Muscle of leg (tissue), 11 donors: ENCODE data around the gene TBC1D22A. TPM values are rescaled to one million over a fixed set of nuclear protein-coding genes. Genes with fewer than 3 reads are reported as not detected.
"Not testable (repeated sequence)": the region's sequence is repeated elsewhere in the genome, so short reads cannot be mapped to it uniquely, and the experiment has no call there.

Source experiments
- DNase-seq: peaks from one replicate; pipeline ENCODE4 v3.0.0; 2013
- H3K27ac ChIP-seq: one replicate; pipeline ENCODE4 v1.5.1; 2013; ENCODE audit warnings: mild to moderate bottlenecking, low read length, control low read depth
- H3K27me3 ChIP-seq: one replicate; pipeline ENCODE4 v1.6.1; 2013; ENCODE audit warnings: low read length; ENCODE audit not compliant: control insufficient read depth, insufficient read depth
- H3K36me3 ChIP-seq: one replicate; pipeline ENCODE4 v1.6.1; 2013; ENCODE audit warnings: low read length; ENCODE audit not compliant: control insufficient read depth, insufficient read depth
- H3K4me1 ChIP-seq: one replicate; pipeline ENCODE4 v1.6.1; 2013; ENCODE audit warnings: low read length; ENCODE audit not compliant: control insufficient read depth, insufficient read depth
- H3K4me3 ChIP-seq: one replicate; pipeline ENCODE4 v1.5.1; 2013; ENCODE audit warnings: low read length, control low read depth
- H3K9me3 ChIP-seq: replicated peaks from 2 replicates; pipeline ENCODE4 v1.6.1; 2013; ENCODE audit warnings: low read depth, low read length; ENCODE audit not compliant: control insufficient read depth
- WGBS: methylation state at CpG from one replicate; pipeline ENCODE4 v1.1.5; 2013; ENCODE audit warnings: missing lambda C conversion rate; ENCODE audit not compliant: insufficient coverage; 5-methylcytosine and 5-hydroxymethylcytosine counted together
- polyA plus RNA-seq, 8 donors: library from polyadenylated mRNA; unstranded; fragments of 120-200 nt; gene quantifications; one replicate each; pipeline versions ENCODE4 v1.2.1 to v1.2.3, GENCODE V29; 2013; ENCODE audit warnings: inconsistent platforms in 1 of 8, low replicate concordance in 1 of 8; ENCODE audit not compliant: insufficient read length in 8 of 8, insufficient read depth in 1 of 8
- total RNA-seq: library from RNA; stranded (reverse); fragments of 120-200 nt; gene quantifications from one replicate; pipeline ENCODE4 v1.2.4, GENCODE V29; 2013

The TBC1D22A gene
- total and polyA plus RNA-seq, 9 donors: 8.0 to 16.9 (median 15.6) TPM

- no peak for DNase-seq
- H3K4me3 ChIP-seq: no peak overlapping the region
- H3K36me3 ChIP-seq: no peaks in the 10 kb centered on the region
- no peaks in the 10 kb centered on the region for H3K27me3 ChIP-seq
- whole genome bisulfite sequencing: 75% methylated on average over 8 of the region's 9 CpGs
- peaks cover 22% of the 10 kb centered on the region for H3K4me1 ChIP-seq
- no peaks in the 10 kb centered on the region for H3K9me3 ChIP-seq
- no peak overlapping the region for H3K27ac ChIP-seq
Observed at GRCh38 chr22:46780453-46780852, 18.0 kb downstream of the TBC1D22A start.

DNA sequence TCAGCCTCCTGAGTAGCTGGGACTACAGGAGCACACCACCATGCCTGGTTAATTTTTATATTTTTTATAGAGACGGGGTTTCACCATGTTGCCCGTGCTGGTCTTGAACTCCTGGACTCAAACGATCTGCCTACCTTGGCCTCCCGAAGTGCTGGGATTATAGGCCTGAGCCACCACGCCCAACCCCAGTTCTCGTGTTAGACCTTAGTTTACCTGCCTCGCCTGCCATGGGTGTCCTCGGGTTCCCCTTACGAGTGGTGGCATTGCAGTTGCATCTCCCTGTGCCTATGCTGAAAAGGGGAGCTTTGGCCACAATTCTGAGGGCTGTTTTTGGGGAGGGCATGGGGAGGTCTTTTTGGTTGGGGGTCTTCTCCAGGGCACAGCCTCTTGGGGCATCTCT lies 18.8 kb downstream of the TBC1D22A start:
- WGBS: 96% methylated on average over 7 of the region's 9 CpGs
- Histone ChIP-seq H3K4me1 (peaks cover 14% of the 10 kb centered on the region), H3K36me3 (no peaks in the 10 kb centered on the region), H3K27me3 (no peaks in the 10 kb centered on the region), H3K27ac (no peak overlapping the region), H3K4me3 (no peak overlapping the region), H3K9me3 (no peaks in the 10 kb centered on the region)
- no peak for DNase-seq

- not testable (repeated sequence) for H3K9me3 ChIP-seq, H3K36me3 ChIP-seq, H3K4me3 ChIP-seq, H3K27me3 ChIP-seq, H3K27ac ChIP-seq, DNase-seq, H3K4me1 ChIP-seq
- WGBS: no CpG with 5 or more reads among the region's 10 CpGs
Observed at GRCh38 chr22:46782200-46782599, 19.8 kb downstream of the TBC1D22A start.

DNA sequence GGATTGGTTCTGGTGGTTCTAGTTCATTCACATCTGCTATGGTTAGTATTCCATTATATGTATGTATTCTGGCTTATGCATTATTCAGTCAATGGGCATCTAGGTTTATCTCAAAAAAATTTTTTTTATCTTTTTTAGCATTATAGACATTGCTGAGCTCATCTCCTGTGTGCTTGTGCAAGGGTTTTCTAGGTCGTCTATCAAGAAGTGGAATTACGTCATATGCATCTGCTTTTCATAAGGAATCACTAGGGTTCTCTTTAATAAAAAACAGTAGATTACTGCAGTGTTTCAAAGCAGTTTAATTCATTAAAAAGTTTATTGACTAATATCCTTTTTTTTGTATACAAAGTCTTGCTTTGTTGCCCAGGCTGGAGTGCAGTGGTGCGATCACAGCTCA lies 21.3 kb downstream of the TBC1D22A start:
- no peak for DNase-seq
- no peak overlapping the region for H3K27ac ChIP-seq
- H3K4me3 ChIP-seq: no peak overlapping the region
- no peaks in the 10 kb centered on the region for H3K27me3 ChIP-seq
- 100% methylated on average over 1 of the region's 3 CpGs for WGBS
- H3K4me1 ChIP-seq: no peaks in the 10 kb centered on the region
- no peaks in the 10 kb centered on the region for H3K36me3 ChIP-seq
- H3K9me3 ChIP-seq: no peaks in the 10 kb centered on the region

GRCh38 chr22:46788441-46789172 lies 26.2 kb downstream of the TBC1D22A start:
- H3K27me3 ChIP-seq: no peaks in the 10 kb centered on the region

GRCh38 chr22:46789992-46790391 lies 27.5 kb downstream of the TBC1D22A start:
- DNase-seq: no peak
- 87% methylated on average over 4 of the region's 10 CpGs for WGBS
- no peak overlapping the region for H3K27ac ChIP-seq

More at GRCh38 chr22:46788441-46789172, 26.2 kb downstream of the TBC1D22A start:
- 82% methylated on average over 4 of the region's 9 CpGs for WGBS
- Histone ChIP-seq H3K36me3 (peaks cover 4% of the 10 kb centered on the region), H3K27ac (no peak overlapping the region), H3K4me3 (no peak overlapping the region), H3K4me1 (peaks cover 2% of the 10 kb centered on the region), H3K9me3 (no peaks in the 10 kb centered on the region)
- DNase-seq: no peak

DNA sequence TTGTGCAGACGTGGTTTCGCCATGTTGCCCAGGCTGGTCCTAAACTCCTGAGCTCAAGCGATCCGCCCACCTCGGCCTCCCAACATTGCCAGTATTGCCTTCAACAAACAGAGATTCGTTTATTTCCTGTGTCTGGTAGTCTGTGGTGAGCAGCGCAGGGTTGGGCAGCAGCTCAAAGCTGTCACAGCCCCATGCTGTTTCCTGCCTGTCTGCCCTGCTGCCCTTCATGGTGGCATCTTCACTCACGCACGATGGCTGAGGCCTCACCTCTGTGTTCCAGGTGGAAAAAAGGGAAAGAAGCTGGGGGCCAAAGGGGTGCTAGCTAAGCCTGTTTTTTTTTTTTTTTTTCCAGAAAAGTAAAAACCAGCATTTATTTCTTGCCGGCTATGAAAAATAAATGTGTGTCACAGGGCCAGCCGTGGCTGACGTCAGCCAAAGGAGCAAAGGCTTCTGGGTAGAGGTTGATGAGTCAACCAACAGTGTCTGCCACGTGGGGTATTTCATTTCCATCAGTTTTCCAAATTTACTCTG lies 28.8 kb downstream of the TBC1D22A start:
- no peak overlapping the region for H3K4me3 ChIP-seq
- peak overlapping the region; percentile 25 for H3K27ac ChIP-seq
- 42% methylated on average over 2 of the region's 13 CpGs for WGBS
- peaks cover 9% of the 10 kb centered on the region for H3K4me1 ChIP-seq
- no peaks in the 10 kb centered on the region for H3K27me3 ChIP-seq
- no peaks in the 10 kb centered on the region for H3K9me3 ChIP-seq
- DNase-seq: peak; percentile 45
- peaks cover 22% of the 10 kb centered on the region for H3K36me3 ChIP-seq

More at GRCh38 chr22:46789992-46790391, 27.5 kb downstream of the TBC1D22A start:
- H3K27me3 ChIP-seq: no peaks in the 10 kb centered on the region
- H3K36me3 ChIP-seq: peaks cover 15% of the 10 kb centered on the region
- no peak overlapping the region for H3K4me3 ChIP-seq
- no peaks in the 10 kb centered on the region for H3K9me3 ChIP-seq
- H3K4me1 ChIP-seq: peaks cover 9% of the 10 kb centered on the region

GRCh38 chr22:46792061-46792796 lies 29.8 kb downstream of the TBC1D22A start:
- WGBS: 75% methylated on average over 6 of the region's 20 CpGs
- no peak for DNase-seq
- no peak overlapping the region for H3K4me3 ChIP-seq
- H3K27ac ChIP-seq: no peak overlapping the region
- peaks cover 13% of the 10 kb centered on the region for H3K4me1 ChIP-seq
- H3K27me3 ChIP-seq: no peaks in the 10 kb centered on the region
- H3K9me3 ChIP-seq: no peaks in the 10 kb centered on the region
- H3K36me3 ChIP-seq: peaks cover 27% of the 10 kb centered on the region

- no peak for DNase-seq
- no peak overlapping the region for H3K4me3 ChIP-seq
- WGBS: 89% methylated on average over 3 of the region's 8 CpGs
- no peak overlapping the region for H3K27ac ChIP-seq
- no peaks in the 10 kb centered on the region for H3K9me3 ChIP-seq
- H3K36me3 ChIP-seq: peaks cover 31% of the 10 kb centered on the region
- no peaks in the 10 kb centered on the region for H3K27me3 ChIP-seq
- H3K4me1 ChIP-seq: peaks cover 13% of the 10 kb centered on the region
Observed at GRCh38 chr22:46792841-46793261, 30.4 kb downstream of the TBC1D22A start.

DNA sequence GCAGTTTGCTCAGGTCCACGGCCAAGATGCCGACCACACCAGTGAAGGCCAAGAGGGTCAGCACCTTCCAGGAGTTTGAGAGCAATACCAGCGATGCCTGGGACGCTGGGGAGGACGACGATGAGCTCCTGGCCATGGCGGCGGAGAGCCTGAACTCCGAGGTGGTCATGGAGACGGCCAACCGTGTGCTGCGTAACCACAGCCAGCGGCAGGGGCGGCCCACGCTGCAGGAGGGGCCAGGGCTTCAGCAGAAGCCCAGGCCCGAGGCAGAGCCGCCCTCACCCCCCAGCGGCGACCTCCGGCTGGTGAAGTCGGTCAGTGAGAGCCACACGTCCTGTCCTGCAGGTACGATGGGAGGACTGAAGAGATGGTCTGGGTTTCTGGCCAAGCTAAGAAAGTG lies 31.0 kb downstream of the TBC1D22A start:
- WGBS: 93% methylated on average over 23 of the region's 23 CpGs

More for the DNA sequence above, 31.0 kb downstream of the TBC1D22A start:
- H3K4me1 ChIP-seq: peaks cover 17% of the 10 kb centered on the region
- no peak overlapping the region for H3K27ac ChIP-seq
- peaks cover 37% of the 10 kb centered on the region for H3K36me3 ChIP-seq
- no peak for DNase-seq
- no peaks in the 10 kb centered on the region for H3K27me3 ChIP-seq
- H3K4me3 ChIP-seq: no peak overlapping the region
- H3K9me3 ChIP-seq: no peaks in the 10 kb centered on the region
